G401.6 (cell line): ENCODE results near the gene DPY19L3.
"Not testable (repeated sequence)": the region's sequence is repeated elsewhere in the genome, so short reads cannot be mapped to it uniquely, and the experiment has no call there.

Experiments used
- FAIRE-seq: peaks from 2 replicates; lab custom pipeline; 2012; peaks lifted over from hg19 to GRCh38; lab: Jason Lieb, UNC

DPY19L3 gene, protein sequence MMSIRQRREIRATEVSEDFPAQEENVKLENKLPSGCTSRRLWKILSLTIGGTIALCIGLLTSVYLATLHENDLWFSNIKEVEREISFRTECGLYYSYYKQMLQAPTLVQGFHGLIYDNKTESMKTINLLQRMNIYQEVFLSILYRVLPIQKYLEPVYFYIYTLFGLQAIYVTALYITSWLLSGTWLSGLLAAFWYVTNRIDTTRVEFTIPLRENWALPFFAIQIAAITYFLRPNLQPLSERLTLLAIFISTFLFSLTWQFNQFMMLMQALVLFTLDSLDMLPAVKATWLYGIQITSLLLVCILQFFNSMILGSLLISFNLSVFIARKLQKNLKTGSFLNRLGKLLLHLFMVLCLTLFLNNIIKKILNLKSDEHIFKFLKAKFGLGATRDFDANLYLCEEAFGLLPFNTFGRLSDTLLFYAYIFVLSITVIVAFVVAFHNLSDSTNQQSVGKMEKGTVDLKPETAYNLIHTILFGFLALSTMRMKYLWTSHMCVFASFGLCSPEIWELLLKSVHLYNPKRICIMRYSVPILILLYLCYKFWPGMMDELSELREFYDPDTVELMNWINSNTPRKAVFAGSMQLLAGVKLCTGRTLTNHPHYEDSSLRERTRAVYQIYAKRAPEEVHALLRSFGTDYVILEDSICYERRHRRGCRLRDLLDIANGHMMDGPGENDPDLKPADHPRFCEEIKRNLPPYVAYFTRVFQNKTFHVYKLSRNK

DNA sequence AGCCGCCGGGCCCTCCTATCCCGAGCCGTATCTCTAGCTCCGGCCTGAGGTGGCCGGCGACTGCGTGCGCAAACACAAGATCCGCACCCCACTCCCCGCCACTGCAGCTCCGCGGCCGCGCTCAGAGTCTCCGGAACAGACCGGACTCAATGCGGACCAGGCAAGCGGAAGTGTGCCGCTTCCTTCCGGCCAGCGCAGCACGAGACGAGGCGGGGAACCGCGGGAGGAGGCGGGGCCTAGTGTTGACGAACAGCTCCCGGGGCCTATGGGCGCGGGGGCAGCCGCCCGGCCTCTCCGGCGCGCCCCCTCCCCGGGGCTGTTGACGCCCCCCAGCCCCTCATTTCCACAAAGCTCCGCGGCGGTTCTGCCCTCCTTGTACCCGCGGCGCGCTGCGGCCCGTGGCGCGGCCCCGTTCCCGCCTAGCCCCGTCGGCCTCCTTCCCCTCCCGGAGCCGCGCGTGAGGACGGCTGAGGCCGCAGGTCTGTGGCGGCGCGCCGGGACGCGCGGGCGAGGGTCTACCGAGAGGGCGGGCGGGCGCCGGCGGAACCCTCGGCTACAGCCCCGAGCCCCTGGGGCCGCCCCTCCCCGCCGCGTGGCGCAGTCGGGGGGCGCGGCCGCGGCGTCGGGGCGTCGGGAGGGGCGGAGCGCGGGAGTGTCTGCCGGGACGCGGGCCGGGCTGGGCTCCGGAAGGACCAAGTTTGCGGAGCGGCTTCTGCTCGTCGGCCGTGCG lies at the start of gene DPY19L3:
Gene DPY19L3 (plus strand): TSS at position 340 of the 730 bp plus-strand sequence. CDS start 2,484 bp downstream, outside the sequence.
- peak; percentile 78 for FAIRE-seq

DNA sequence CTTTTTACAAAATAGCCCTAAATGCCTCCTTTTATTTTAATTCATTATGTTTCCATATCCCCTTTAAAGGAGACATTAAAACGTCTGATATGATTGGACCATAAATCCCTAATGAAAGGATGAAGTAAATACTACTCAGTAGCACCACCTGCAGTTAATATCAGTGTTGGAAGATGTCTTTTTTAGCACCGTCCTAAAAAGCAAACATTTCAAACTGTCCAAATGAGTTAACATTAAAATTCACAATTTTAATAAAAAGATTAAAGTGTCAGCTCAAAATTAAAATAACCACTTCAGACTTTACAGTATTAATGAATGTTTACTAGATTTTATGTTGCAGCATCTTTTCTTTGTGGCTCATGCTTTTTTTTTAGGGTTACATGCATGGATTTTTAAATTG lies 47.9 kb upstream of the DPY19L3 start:
- peak; percentile 76 for FAIRE-seq

DNA sequence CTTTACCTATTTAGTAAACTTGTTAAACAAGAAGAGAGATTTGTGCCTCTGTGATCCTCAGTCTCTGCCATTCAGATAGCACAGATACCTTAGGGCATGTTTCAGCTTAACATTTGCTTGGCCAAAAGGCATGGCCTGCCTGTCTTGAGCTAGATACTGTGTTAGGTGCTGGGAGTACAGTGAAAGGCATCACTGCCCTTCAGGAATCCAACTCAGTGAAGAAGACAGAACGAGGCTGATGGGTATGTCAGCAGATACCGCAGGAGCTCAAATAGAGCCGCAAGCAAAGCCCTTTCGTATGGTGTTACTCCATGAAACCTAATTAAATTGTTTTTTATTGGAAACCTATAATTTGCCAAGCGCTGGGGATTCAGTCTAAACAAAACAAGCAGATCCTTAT lies 47.2 kb upstream of the DPY19L3 start:
- FAIRE-seq = no peak

DNA sequence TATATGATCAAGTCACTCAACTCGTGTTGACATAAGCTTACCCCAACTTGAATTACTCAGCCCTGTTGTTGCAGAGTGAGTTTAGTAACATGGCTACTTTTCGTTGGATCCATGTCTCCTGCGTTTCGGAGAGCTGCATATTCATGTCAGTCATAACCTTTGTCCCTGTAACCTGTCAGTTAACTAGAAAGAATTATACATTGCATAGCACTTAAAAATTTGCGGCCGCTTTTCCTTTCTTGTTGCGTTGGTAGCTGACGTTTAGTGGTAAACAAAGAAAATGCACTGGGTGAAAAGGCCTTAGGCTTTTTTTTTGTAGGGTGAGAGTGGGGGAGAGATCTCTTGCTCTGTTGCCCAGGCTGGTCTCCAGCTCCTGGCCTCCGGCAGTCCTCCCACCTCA lies 46.0 kb upstream of the DPY19L3 start:
- FAIRE-seq = no peak

DNA sequence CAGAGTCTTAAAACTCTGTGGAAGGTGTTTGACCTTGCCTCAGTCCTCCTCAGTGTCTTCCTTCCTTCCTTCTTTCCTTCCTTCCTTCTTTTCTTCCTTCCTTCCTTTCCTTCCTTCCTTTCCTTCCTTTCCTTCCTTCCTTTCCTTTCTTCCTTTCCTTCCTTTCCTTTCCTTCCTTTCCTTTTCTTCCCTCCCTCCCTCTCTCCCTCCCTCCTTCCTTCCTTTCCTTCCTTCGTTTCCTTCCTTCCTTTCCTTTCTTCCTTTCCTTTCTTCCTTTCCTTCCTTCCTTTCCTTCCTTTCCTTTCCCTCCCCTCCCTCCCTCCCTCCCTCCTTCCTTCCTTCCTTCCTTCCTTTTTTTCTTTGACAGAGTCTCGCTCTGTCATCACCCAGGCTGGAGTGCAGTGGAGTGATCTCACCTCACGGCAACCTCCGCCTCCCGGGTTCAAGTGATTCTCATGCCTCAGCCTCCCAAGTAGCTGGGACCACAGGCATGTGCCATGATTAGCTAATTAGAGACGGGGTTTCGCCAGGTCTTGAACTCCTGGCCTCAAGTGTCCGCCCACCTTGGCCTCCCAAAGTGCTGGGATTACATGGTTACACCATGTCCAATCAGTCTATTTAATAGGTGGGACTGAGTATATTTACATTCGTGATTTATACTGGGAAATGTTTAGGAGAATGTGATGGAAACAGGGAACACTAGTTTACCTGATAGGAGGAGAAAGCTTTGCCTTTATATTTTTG lies 43.8 kb upstream of the DPY19L3 start:
- no peak for FAIRE-seq

DNA sequence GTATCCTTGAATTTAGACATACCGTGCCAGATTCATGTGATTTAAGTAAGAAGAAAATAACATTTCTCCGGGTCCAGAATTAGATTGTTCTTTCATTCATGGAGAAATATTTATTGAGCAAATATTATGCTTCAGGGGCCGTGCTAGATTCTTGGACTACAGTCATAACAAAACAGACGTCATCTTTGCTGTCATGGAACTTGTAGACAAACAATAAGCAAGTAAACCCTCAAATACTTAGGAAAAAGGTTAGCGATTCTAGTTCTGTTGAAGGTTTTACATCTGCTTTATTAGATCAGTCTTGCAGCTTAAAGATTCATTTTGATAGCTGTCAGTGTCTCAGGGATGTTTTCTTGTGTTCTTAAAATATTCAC lies 43.3 kb upstream of the DPY19L3 start:
- no peak for FAIRE-seq

DNA sequence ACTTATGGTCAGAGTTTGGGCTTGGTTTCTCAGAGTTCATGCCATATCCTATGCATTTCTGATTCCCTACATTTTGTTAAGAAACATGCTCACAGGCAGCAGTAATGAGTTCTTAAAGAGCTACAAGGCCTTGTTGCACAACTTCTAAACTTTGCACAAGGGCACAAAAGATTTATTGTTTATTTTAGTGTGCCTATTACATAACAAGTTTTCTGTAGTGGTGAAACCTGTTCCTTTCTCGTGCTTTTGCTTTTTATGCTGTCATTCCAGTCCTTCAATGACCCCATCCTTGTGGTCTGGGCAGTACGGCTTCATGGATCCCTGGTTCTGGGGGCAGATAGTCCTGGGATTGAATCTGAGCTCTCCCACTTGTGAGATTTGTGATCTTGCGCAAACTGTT lies 42.4 kb upstream of the DPY19L3 start:
- no peak for FAIRE-seq

DNA sequence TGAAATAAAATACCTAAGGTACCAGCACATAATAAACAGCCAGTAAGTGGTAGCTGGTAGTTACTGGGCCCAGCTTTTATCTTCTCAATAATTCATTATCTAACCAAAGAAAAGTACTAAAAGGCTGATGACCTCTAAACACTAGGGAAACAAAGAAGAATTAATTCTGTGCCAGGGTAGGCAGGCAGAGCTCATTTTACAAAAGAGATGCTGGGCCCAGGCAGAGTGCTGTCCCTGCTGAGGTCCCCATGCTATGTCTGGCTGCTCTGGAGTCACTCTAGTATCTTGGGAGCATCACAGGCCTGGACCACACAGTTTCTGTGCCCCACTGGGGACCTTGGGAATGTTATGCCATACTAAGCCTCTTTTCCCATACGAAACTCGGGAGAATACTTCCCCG lies 41.9 kb upstream of the DPY19L3 start:
- no peak for FAIRE-seq

DNA sequence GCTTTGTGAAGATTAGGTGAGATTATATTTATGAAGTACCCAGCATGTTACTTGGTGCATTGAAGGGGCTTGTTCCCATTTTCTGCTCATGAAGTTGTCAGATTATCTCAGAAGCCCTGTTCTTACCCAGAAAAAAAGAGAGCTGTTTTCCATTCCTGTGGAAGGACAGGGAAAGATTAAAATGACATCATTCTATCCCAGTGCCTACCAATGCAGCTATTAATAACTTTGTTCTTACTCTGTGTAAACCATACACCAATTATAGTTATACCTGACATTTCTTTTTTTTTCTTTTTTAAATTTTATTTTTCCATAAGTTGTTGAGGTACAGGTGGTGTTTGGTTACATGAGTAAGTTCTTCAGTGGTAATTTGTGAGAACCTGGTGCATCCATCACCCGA lies 41.5 kb upstream of the DPY19L3 start:
- no peak for FAIRE-seq

DNA sequence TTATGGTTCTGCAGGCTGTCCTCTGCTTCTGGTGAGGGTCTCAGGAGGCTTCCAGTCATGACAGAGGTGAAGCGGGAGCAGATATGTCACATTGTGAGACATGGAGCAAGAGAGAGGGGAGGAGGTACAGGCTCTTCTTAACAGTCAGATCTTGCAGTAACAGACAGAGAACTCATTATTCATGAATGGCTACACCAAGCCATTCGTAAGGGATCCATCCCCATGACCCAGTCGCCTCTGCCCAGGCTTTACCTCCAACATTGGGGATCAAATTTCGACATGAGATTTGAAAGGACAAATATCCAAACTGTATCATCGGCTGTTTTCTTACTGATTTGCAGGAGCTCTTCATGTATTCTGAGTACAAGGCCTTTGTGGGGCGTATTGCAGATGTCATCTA lies 38.5 kb upstream of the DPY19L3 start:
- no peak for FAIRE-seq

DNA sequence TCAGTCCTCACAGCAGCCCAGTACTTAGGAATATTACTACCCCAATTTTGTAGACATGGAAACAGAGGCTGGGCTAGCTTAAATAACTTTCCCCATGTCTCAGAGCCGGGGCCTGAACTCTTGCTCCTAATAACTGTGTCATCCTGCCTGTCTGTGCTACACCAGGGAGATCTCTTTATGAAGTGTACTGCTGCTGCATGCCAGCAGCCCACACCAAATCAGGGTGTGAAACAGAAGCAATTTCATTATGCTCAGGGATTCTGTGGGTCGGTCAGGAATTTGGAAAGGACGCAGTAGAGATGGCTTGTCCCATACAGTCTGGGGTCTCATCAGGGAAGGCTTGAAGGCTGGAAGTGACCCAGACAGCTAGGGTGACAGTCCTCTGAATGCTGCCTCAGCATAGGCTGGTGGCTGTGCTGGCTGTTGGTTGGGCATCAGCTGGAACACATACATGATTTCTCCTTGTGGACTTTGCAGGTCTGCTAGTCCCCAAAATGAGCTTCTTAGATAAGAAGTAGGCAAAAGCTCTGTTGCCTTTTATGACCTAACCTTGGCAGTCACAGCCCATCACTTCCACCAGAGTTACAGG lies 37.5 kb upstream of the DPY19L3 start:
- no peak for FAIRE-seq

DNA sequence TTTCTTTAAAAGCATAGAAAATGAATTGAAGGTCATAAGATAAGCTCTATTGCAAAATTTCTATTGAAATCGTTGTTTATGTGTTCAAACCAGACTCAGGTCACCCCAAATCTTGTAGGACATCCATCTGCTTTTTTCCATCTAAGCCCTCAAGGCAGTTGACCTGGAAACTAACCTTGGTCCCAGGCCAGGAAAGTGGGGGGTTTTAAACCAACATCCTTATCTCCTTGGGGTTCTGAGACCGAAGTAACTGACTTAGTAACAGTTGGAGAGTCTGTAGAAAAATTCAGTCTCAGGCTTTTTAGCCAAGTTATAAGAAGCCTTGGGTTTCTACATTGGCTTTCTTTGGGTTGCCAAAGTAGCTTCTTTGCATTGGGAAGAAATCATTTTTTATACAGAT lies 36.8 kb upstream of the DPY19L3 start:
- no peak for FAIRE-seq

DNA sequence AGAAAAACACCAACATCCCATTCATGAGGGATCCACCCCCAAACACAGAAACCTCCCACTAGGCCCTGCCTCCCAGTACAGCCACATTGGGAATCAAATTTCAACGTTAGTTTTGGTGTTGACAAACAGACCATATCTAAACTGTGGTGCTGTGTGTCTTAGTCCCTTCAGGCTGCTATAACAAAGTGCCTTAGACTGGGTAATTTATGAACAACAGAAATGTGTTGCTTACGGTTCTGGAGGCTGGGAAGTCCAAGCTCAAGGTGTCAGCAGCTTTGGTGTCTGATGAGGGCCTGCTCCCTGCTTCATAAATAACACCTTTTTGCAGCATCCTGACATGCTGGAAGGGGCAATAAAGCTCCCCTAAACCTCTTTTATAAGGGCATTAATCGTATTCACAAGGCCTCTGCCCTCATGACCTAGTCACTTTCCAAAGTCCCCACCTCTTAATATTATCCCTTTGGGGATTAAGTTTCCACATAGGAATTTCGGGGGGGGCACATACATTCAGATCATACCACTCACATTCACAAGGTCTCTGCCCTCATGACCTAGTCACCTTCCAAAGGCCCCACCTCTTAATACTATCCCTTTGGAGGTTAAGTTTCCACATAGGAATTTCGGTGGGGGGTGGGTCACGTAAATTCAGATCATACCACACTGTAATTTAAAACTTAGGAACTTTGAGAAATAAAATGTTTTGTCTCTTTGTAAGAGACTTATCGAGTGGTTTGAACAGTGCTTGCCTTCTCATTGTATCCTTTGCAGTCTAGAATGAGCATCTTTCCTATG lies 32.6 kb upstream of the DPY19L3 start:
- no peak for FAIRE-seq

DNA sequence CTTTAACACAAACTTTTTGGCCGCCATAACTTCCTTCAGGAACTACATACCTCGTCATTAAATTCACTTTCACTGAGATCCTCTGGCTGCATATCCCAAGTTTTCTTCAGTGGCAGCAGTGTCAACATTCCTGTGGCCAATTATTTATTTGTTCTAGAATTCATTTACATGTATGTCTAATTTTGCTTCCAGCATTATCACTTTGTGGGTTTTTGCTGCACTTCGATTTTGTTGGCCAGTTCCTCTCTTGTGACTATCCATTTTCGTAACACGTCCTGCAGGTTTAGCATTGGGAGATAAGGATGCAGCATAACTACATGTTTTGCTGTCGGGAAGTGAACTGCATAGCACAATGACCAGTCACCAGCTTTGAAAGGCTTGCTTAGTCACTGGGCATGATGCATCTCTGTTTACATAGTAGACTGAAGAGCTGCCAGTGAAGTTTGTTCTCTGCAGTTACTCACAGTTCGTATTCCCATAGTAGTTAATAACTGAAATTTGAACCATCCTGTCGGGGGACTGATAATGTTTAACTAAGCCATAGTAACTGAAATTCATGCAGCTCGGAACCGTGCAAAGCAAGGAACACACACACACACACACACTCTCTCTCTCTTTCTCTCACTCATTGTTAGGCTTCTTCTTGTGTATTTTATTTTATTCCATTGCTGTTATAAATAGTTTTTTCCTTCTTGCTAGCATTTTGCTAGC lies 31.8 kb upstream of the DPY19L3 start:
- no peak for FAIRE-seq

DNA sequence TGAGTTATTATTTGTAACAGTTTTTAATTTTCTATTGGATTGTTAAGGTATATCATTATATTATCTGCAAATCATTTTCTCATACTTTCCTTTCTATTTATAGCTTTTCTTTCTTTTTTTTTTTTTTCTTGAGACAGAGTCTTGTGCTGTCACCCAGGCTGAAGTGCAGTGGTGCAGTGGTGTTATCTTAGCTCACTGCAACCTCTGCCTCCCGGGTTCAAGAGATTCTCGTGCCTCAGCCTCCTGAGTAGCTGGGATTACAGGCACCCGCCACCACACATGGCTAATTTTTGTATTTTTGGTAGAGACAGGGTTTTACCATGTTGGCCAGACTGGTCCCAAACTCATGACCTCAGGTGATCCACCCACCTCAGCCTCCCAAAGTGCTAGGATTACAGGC lies 31.2 kb upstream of the DPY19L3 start:
- not testable (repeated sequence) for FAIRE-seq

DNA sequence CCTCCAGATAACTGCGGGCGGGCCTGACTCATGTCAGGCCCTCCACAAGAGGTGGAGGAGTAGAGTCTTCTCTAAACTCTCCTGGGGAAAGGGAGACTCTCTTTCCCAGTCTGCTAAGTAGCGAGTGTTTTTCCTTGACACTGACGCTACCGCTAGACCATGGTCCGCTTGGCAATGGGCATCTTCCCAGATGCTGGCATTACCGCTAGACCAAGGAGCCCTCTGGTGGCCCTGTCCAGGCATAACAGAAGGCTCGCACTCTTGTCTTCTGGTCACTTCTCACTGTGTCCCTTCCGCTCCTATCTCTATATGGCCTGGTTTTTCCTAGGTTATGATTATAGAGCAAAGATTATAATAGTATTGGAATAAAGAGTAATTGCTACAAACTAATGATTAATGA lies 28.5 kb upstream of the DPY19L3 start:
- not testable (repeated sequence) for FAIRE-seq

DNA sequence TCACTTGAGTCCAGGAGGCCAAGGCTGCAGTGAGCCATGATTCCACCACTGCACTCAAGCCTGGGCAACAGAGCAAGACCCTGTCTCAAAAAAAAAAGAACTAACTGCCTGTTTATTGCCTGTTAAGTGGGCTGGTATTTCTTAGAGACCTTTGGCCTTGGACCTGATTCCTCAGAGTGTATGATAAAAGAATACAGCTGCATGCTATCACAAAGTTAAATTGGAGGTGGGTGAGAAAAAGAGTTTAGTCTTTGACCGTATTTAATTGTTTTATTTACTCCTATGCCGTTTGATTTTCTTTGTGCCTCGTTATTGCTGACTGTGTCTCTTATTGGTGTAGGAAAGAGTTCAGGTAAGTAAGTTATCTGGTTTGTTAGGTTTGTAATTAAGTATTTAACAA lies 25.3 kb upstream of the DPY19L3 start:
- FAIRE-seq = no peak

DNA sequence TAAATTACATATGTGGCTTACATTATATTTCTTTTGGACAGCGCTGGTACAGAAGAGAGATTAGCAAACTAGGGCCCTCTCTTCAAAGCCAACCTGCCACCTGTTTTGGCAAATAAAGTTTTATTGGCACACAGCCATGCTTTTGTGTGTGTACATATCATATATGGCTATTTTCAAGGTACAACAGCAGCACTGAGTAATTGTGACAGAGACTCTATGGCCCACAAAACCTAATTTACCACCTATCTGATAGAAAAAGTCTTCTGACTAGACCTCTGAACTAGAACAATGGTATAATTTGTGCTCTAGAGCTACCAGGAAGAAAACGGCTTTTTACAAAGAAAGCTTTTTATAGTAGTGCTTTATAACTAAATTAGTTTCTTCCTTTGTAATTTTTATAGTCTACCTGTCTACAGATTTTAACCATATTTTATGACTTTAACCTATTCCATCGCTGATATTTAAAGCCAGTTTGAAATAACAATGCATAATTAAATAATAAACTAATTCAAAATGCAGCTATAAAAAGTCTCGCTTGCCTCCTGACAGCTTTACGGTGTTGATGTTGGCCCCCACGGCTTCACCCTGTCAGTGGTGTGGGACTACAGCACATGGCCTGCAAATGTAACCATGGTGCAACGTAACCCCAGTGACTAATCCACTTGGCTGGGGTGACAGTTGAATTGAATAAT lies 17.7 kb upstream of the DPY19L3 start:
- FAIRE-seq = no peak

DNA sequence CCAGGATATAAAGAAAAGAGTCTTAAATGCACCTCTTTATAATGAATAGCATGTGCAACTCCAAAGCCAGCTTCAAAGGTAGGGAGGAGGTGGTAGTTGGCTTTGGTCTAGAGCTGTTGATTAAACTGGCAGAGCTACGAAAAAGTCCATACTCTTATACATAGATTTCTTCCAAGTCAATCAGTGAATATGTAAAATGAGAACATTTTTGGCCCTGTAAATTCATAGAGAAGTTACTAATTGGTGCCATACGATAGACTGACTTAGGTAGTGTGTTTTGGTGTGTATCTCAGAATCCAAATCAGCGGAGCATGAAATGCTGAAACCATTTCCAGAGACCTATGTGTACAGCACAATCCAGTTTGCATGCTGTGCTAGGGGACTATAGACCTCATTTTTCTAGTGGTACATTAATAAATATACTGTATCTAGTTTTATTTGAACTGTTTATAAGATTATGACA lies 17.1 kb upstream of the DPY19L3 start:
- FAIRE-seq = no peak

DNA sequence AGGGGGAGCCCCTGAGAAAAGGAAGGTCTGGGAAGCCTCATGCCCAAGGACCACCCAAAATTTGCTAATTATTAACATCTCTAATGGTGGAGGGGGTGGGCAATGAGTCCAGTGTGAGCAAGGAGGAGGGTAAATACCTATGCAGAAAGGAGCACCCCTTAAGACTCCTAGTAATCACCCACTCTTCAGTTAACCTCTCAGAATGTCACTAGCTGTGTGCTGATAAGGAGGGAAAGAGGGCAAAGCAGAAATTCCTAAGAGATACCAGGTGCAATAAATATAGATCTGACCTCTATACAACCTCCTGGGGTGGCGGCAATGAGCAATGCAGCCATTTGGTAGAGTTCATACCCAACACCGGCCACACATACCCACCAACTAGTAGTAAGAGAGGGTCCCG lies 12.7 kb upstream of the DPY19L3 start:
- no peak for FAIRE-seq
